ENCODE data around the gene PALD1.

Gene PALD1

GRCh38 chr10:70442332-70442988, 36.1 kb upstream of the PALD1 start:
- Mint-ChIP-seq H3K27me3 (peaks cover 57% of the 10 kb centered on the region), H3K36me3 (ENCODE audit: insufficient read depth) (peaks cover 3% of the 10 kb centered on the region), H3K4me3 (peak overlapping the region; percentile 71), H3K9me3 (no peaks in the 10 kb centered on the region), H3K27ac (ENCODE audit: low read depth) (no peak overlapping the region), H3K4me1 (peaks cover 22% of the 10 kb centered on the region)
- ATAC-seq (replicated peaks; ENCODE audit: extremely low read depth, poor library complexity, severe bottlenecking) (no peak), DNase-seq (ENCODE audit: low spot score in 2 of 2) (no peak)

GRCh38 chr10:70444744-70445143, 33.8 kb upstream of the PALD1 start:
- Mint-ChIP-seq H3K4me3 (no peak overlapping the region), H3K9me3 (no peaks in the 10 kb centered on the region), H3K4me1 (peaks cover 22% of the 10 kb centered on the region), H3K27me3 (peaks cover 63% of the 10 kb centered on the region), H3K27ac (ENCODE audit: low read depth) (no peak overlapping the region), H3K36me3 (ENCODE audit: insufficient read depth) (peaks cover 2% of the 10 kb centered on the region)
- no peak for ATAC-seq (replicated peaks; ENCODE audit: extremely low read depth, poor library complexity, severe bottlenecking)
- DNase-seq (ENCODE audit: low spot score in 2 of 2): no peak

GRCh38 chr10:70445718-70446657, 32.6 kb upstream of the PALD1 start:
- H3K4me1 Mint-ChIP-seq: peaks cover 17% of the 10 kb centered on the region
- no peak overlapping the region for H3K4me3 Mint-ChIP-seq
- no peak for ATAC-seq (replicated peaks; ENCODE audit: extremely low read depth, poor library complexity, severe bottlenecking)
- no peak overlapping the region for H3K27ac Mint-ChIP-seq (ENCODE audit: low read depth)
- H3K36me3 Mint-ChIP-seq (ENCODE audit: insufficient read depth): no peaks in the 10 kb centered on the region
- H3K9me3 Mint-ChIP-seq: no peaks in the 10 kb centered on the region
- DNase-seq (ENCODE audit: low spot score in 2 of 2): no peak
- H3K27me3 Mint-ChIP-seq: peaks cover 64% of the 10 kb centered on the region

- peaks cover 44% of the 10 kb centered on the region for H3K27me3 Mint-ChIP-seq
- ATAC-seq (replicated peaks; ENCODE audit: extremely low read depth, poor library complexity, severe bottlenecking): no peak
- DNase-seq (ENCODE audit: low spot score in 2 of 2): no peak
- H3K36me3 Mint-ChIP-seq (ENCODE audit: insufficient read depth): no peaks in the 10 kb centered on the region
- no peak overlapping the region for H3K27ac Mint-ChIP-seq (ENCODE audit: low read depth)
- no peaks in the 10 kb centered on the region for H3K9me3 Mint-ChIP-seq
- no peak overlapping the region for H3K4me3 Mint-ChIP-seq
- H3K4me1 Mint-ChIP-seq: no peaks in the 10 kb centered on the region
Observed at GRCh38 chr10:70448236-70448635, 30.3 kb upstream of the PALD1 start.

GRCh38 chr10:70455213-70455630, 23.3 kb upstream of the PALD1 start:
- DNase-seq (ENCODE audit: low spot score in 2 of 2): no peak
- H3K4me3 Mint-ChIP-seq: no peak overlapping the region
- no peaks in the 10 kb centered on the region for H3K9me3 Mint-ChIP-seq
- no peak for ATAC-seq (replicated peaks; ENCODE audit: extremely low read depth, poor library complexity, severe bottlenecking)
- no peak overlapping the region for H3K27ac Mint-ChIP-seq (ENCODE audit: low read depth)
- no peaks in the 10 kb centered on the region for H3K36me3 Mint-ChIP-seq (ENCODE audit: insufficient read depth)
- no peaks in the 10 kb centered on the region for H3K4me1 Mint-ChIP-seq
- H3K27me3 Mint-ChIP-seq: peaks cover 47% of the 10 kb centered on the region

- ATAC-seq (replicated peaks; ENCODE audit: extremely low read depth, poor library complexity, severe bottlenecking) (no peak), DNase-seq (ENCODE audit: low spot score in 2 of 2) (no peak)
- H3K36me3 Mint-ChIP-seq (ENCODE audit: insufficient read depth): no peaks in the 10 kb centered on the region
- H3K9me3 Mint-ChIP-seq: no peaks in the 10 kb centered on the region
- H3K4me3 Mint-ChIP-seq: no peak overlapping the region
- peaks cover 47% of the 10 kb centered on the region for H3K27me3 Mint-ChIP-seq
- no peak overlapping the region for H3K27ac Mint-ChIP-seq (ENCODE audit: low read depth)
- H3K4me1 Mint-ChIP-seq: no peaks in the 10 kb centered on the region
Observed at GRCh38 chr10:70456164-70456563, 22.4 kb upstream of the PALD1 start.

GRCh38 chr10:70457759-70458305, 20.7 kb upstream of the PALD1 start:
- ATAC-seq (replicated peaks; ENCODE audit: extremely low read depth, poor library complexity, severe bottlenecking) (no peak), DNase-seq (ENCODE audit: low spot score in 2 of 2) (no peak)
- Mint-ChIP-seq H3K36me3 (ENCODE audit: insufficient read depth) (no peaks in the 10 kb centered on the region), H3K9me3 (no peaks in the 10 kb centered on the region), H3K4me1 (no peaks in the 10 kb centered on the region), H3K27ac (ENCODE audit: low read depth) (no peak overlapping the region), H3K27me3 (peaks cover 50% of the 10 kb centered on the region), H3K4me3 (no peak overlapping the region)

- no peak overlapping the region for H3K27ac Mint-ChIP-seq (ENCODE audit: low read depth)
- H3K27me3 Mint-ChIP-seq: peaks cover 50% of the 10 kb centered on the region
- no peaks in the 10 kb centered on the region for H3K4me1 Mint-ChIP-seq
- no peaks in the 10 kb centered on the region for H3K9me3 Mint-ChIP-seq
- no peak for DNase-seq (ENCODE audit: low spot score in 2 of 2)
- no peak overlapping the region for H3K4me3 Mint-ChIP-seq
- ATAC-seq (replicated peaks; ENCODE audit: extremely low read depth, poor library complexity, severe bottlenecking): no peak
- H3K36me3 Mint-ChIP-seq (ENCODE audit: insufficient read depth): no peaks in the 10 kb centered on the region
Observed at GRCh38 chr10:70458329-70459060, 20.1 kb upstream of the PALD1 start.

- no peak overlapping the region for H3K27ac Mint-ChIP-seq (ENCODE audit: low read depth)
- H3K4me3 Mint-ChIP-seq: no peak overlapping the region
- H3K27me3 Mint-ChIP-seq: peaks cover 50% of the 10 kb centered on the region
- ATAC-seq (replicated peaks; ENCODE audit: extremely low read depth, poor library complexity, severe bottlenecking) (no peak), DNase-seq (ENCODE audit: low spot score in 2 of 2) (no peak)
- H3K36me3 Mint-ChIP-seq (ENCODE audit: insufficient read depth): no peaks in the 10 kb centered on the region
- no peaks in the 10 kb centered on the region for H3K9me3 Mint-ChIP-seq
- no peaks in the 10 kb centered on the region for H3K4me1 Mint-ChIP-seq
Observed at GRCh38 chr10:70459061-70459773, 19.4 kb upstream of the PALD1 start.

GRCh38 chr10:70459774-70460490, 18.6 kb upstream of the PALD1 start:
- Mint-ChIP-seq H3K36me3 (ENCODE audit: insufficient read depth) (no peaks in the 10 kb centered on the region), H3K4me1 (no peaks in the 10 kb centered on the region), H3K4me3 (no peak overlapping the region), H3K27ac (ENCODE audit: low read depth) (no peak overlapping the region), H3K27me3 (peaks cover 50% of the 10 kb centered on the region), H3K9me3 (no peaks in the 10 kb centered on the region)
- DNase-seq (ENCODE audit: low spot score in 2 of 2): no peak
- ATAC-seq (replicated peaks; ENCODE audit: extremely low read depth, poor library complexity, severe bottlenecking): no peak

- Mint-ChIP-seq H3K4me3 (no peak overlapping the region), H3K27ac (ENCODE audit: low read depth) (no peak overlapping the region), H3K27me3 (peaks cover 43% of the 10 kb centered on the region), H3K4me1 (no peaks in the 10 kb centered on the region), H3K9me3 (no peaks in the 10 kb centered on the region), H3K36me3 (ENCODE audit: insufficient read depth) (no peaks in the 10 kb centered on the region)
- DNase-seq (ENCODE audit: low spot score in 2 of 2) (no peak), ATAC-seq (replicated peaks; ENCODE audit: extremely low read depth, poor library complexity, severe bottlenecking) (no peak)
Observed at GRCh38 chr10:70461397-70462348, 16.9 kb upstream of the PALD1 start.

Measured in central memory CD8-positive, alpha-beta T cell (primary cell).